Measurements from ENCODE around the gene SMIM43.

Gene SMIM43

DNA sequence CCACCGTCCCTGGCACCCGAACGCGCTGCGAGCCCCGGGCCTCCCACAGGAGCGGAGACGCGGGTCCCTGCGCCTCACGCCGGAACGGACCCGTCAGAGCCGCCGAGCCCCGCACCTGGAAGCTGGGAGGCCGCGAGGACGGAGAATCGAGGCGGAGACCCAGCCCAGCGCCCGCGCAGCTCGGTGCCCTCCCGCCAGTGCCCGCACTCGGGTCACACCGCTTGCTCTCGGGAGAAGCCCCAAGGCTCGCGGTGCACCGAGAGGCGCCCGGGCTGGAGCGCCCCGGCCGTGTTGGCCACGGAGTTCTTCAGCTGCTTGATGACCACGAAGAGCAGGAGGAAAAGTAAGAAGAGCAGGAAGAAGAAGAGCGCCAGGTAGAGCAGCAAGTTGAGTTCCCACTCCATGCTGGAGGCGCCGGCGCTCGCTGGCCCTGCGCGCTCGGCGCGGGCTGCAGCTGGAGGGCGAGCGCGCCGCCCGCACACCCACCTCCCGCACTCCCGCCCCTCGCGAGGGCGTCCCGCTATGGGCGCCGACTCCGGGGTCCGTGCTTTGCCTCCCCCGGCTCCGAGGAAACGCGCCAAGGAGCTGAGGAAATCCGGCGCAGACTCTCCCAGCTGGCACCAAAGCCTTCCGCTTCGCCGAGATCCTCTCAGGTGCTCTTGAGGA lies at the start of gene SMIM43:
SMIM43 (minus strand) TSS at position 463 of the 666 bp plus-strand sequence; CDS start at position 404, 59 bp downstream.
- TF ChIP-seq, protein P1, sequence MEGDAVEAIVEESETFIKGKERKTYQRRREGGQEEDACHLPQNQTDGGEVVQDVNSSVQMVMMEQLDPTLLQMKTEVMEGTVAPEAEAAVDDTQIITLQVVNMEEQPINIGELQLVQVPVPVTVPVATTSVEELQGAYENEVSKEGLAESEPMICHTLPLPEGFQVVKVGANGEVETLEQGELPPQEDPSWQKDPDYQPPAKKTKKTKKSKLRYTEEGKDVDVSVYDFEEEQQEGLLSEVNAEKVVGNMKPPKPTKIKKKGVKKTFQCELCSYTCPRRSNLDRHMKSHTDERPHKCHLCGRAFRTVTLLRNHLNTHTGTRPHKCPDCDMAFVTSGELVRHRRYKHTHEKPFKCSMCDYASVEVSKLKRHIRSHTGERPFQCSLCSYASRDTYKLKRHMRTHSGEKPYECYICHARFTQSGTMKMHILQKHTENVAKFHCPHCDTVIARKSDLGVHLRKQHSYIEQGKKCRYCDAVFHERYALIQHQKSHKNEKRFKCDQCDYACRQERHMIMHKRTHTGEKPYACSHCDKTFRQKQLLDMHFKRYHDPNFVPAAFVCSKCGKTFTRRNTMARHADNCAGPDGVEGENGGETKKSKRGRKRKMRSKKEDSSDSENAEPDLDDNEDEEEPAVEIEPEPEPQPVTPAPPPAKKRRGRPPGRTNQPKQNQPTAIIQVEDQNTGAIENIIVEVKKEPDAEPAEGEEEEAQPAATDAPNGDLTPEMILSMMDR (conservative IDR thresholded peaks at IDR 0.05; ENCODE audit: low read length): no peak
- DNase-seq (ENCODE audit: low read depth): peak; percentile 17
- H3K4me3 ChIP-seq (ENCODE audit: low read length): peak within 1 kb of the TSS; percentile 74

DNA sequence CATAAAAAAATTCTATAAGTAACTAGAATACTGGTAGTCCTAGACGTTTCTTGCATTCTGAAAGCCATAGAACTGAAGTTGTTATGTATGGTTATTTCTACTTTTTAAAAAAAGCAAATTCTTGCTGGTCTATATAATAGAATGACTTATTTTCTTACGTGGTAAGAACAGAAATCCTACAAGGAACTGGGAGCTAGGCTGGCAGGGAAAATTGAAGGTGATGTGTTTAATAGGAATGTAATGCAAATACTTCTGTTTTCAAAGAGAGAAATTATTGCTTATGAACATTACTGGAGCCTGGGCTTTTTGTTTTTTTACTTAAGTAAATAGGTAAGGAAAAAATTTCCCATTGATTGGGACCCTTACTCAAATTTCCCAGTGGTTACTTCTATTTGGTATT lies 49.8 kb upstream of the SMIM43 start:
- TF ChIP-seq, protein P1 (conservative IDR thresholded peaks at IDR 0.05; ENCODE audit: low read length): no peak
- H3K4me3 ChIP-seq (ENCODE audit: low read length): no peak overlapping the region
- peak; percentile 55 for DNase-seq (ENCODE audit: low read depth)

DNA sequence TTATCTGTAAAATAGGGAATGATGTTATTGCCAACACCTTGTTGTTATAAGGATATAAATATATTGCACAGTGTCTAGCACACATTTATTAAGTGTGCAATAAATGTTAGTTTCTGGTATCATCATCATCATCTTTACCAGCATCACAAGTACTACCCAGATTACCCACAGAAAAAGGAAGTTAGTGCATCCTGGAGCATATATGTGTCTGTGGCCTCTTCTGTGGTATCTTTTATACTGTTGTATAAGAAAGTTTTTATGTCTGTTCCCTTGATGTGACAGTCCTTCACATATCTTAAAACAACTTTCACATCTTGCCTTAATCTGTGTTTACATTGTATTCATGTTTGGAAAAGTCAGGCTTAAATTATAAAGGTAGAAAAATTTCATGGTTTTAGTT lies 46.2 kb upstream of the SMIM43 start:
- TF ChIP-seq, protein P1 (conservative IDR thresholded peaks at IDR 0.05; ENCODE audit: low read length): no peak
- no peak for DNase-seq (ENCODE audit: low read depth)
- no peak overlapping the region for H3K4me3 ChIP-seq (ENCODE audit: low read length)

DNA sequence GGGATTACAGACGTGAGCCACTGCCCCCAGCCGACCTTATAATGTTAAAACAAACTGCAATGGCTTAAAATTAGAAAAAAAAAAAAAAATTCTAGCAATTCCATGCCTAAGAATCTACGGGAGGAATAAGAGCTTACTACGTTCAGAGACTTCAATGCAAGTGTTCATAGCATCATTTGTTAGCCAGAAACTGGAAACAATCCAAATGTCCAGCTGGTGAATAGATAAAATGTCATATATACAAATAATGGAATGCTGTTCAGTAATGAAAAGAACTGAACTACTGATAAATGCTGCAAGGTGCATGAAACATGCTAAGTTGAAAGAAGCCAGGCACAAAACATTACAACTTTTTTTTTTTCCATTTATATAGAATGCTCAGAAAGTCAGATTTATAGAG lies 41.4 kb upstream of the SMIM43 start:
- TF ChIP-seq, protein P1 (conservative IDR thresholded peaks at IDR 0.05; ENCODE audit: low read length): no peak
- no peak for DNase-seq (ENCODE audit: low read depth)

DNA sequence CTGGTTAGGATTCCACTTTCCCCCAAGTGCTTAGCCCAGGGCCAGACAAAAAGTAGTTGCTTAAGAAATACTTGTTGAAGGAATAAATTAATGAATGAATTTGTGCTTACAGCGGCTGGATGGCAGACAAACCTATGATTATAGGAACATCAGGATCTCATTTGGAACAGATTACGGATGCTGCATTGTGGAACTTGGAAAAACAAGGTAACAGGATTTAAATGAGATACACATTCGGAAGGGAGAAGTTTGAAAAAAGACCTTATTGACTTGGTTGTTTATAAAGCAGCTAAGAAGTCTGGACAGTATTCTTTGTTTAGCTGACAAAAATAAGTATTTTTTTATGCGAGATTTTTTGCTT lies 36.7 kb upstream of the SMIM43 start:
- TF ChIP-seq, protein P1 (conservative IDR thresholded peaks at IDR 0.05; ENCODE audit: low read length): no peak
- H3K4me3 ChIP-seq (ENCODE audit: low read length): peak overlapping the region; percentile 98
- no peak for DNase-seq (ENCODE audit: low read depth)

More for the DNA sequence above, 41.4 kb upstream of the SMIM43 start:
- no peak overlapping the region for H3K4me3 ChIP-seq (ENCODE audit: low read length)

DNA sequence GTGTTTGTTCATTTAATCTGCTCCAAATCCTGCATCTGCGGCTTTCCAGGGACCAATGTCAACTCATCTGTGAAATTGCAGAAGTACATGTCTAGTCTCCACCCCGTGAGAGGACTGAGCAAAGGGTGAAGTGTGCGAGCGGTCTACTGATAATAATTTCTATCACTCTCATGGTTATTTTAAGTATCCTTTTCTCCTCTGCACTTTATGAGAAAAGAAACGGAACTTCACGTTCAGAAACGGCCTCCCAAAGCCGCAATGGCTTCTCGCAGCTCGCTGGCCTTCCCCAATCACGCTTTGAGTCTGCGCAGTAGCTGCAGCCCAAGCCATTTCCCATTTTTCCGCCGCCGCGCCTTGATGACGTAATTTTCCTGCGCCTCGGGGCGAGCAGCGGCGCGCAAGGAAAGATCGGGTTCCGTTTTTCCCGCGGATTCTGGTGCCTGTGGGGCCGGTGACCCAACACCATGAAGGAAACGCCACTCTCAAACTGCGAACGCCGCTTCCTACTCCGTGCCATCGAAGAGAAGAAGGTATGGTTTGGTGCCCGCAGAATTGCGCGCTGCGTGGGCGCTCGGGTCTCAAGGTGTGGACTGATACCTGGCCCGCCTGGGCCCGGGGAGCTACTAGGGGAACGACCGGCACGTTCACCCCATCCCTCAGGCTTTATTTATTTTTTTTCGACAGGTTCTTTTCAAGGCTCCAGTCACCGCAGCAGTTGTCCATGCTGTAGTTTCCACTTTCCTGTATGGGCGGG lies 36.2 kb upstream of the SMIM43 start, which contains the start of gene EXOSC9:
EXOSC9 (plus strand) TSS at position 363 of the 754 bp plus-strand sequence; CDS start at position 465, 102 bp downstream.
- peak; percentile 95 for DNase-seq (ENCODE audit: low read depth)
- TF ChIP-seq, protein P1 (conservative IDR thresholded peaks at IDR 0.05; ENCODE audit: low read length): no peak
- H3K4me3 ChIP-seq (ENCODE audit: low read length): peak within 1 kb of the TSS; percentile 98

DNA sequence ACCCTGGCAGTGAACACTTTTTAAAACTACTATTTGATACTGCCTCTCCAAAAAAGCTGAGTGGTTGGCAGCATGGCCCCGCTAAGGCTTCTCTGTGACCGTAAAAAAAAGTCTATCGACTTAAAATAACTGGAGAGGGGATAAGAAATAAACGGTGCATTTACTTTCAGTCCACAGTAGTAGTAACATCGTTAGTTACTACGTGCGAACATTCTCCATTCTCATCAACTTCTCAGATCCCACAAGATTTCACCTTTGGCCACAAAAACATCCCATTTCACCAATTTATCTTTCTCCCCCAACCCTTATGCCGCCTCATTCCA lies 35.6 kb upstream of the SMIM43 start:
- peak overlapping the region; percentile 98 for H3K4me3 ChIP-seq (ENCODE audit: low read length)
- TF ChIP-seq, protein P1 (conservative IDR thresholded peaks at IDR 0.05; ENCODE audit: low read length): no peak
- no peak for DNase-seq (ENCODE audit: low read depth)
